Keratinocyte (primary cell): ENCODE data around the gene FXN.

ENCODE experiments used
- CTCF ChIP-seq, 3 experiments: IDR thresholded peaks in 1 of 3; conservative IDR thresholded peaks in 1 of 3; optimal IDR thresholded peaks in 1 of 3; 2 replicates in 2 of 3; 3 replicates in 1 of 3; pipeline versions ENCODE3 to v1.5.1; 2011; ENCODE audit warnings: low read length in 3 of 3, mild to moderate bottlenecking in 3 of 3, moderate library complexity in 2 of 3, control low read depth in 1 of 3, inconsistent platforms in 1 of 3; ENCODE audit not compliant: insufficient read depth in 2 of 3; ENCODE audit errors: extremely low read depth in 1 of 3
- EZH2 ChIP-seq: IDR thresholded peaks from one replicate; pipeline ENCODE4 v1.6.1; 2012; ENCODE audit warnings: inconsistent platforms, mild to moderate bottlenecking, low read length, moderate library complexity

- TF ChIP-seq CTCF (optimal IDR thresholded peaks at IDR 0.05 in 1 of 3, IDR thresholded peaks at IDR 0.05 in 1 of 3, conservative IDR thresholded peaks at IDR 0.05 in 1 of 3; ENCODE audit: extremely low read depth in 1 of 3, insufficient read depth in 2 of 3, low read length in 3 of 3), result no peak
- no peak for TF ChIP-seq EZH2
Observed at GRCh38 chr9:69122082-69122548, 86.6 kb downstream of the FXN start.
